WTC11 (cell line): ENCODE data around the gene AKAP11.

Experiments
- ZNF121 ChIP-seq: sonication (generic); formaldehyde crosslinking; IDR thresholded peaks from 2 replicates; pipeline ENCODE4 v1.8.0; 2023; ENCODE audit warnings: missing genetic modification reagents
- TF ChIP-seq, protein P1 (sequence below): fragments of 200-600 bp; IDR thresholded peaks from 2 replicates; pipeline ENCODE4 v1.8.0; 2022; ENCODE audit warnings: antibody characterized with exemption

GRCh38 chr13:42247883-42248282, 24.1 kb upstream of the AKAP11 start:
- TF ChIP-seq ZNF121: no peak
- TF ChIP-seq, protein P1, sequence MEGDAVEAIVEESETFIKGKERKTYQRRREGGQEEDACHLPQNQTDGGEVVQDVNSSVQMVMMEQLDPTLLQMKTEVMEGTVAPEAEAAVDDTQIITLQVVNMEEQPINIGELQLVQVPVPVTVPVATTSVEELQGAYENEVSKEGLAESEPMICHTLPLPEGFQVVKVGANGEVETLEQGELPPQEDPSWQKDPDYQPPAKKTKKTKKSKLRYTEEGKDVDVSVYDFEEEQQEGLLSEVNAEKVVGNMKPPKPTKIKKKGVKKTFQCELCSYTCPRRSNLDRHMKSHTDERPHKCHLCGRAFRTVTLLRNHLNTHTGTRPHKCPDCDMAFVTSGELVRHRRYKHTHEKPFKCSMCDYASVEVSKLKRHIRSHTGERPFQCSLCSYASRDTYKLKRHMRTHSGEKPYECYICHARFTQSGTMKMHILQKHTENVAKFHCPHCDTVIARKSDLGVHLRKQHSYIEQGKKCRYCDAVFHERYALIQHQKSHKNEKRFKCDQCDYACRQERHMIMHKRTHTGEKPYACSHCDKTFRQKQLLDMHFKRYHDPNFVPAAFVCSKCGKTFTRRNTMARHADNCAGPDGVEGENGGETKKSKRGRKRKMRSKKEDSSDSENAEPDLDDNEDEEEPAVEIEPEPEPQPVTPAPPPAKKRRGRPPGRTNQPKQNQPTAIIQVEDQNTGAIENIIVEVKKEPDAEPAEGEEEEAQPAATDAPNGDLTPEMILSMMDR: no peak
